GM10266 (cell line): Measurements from ENCODE around the gene COL26A1.
"Not testable (repeated sequence)": the region's sequence is repeated elsewhere in the genome, so short reads cannot be mapped to it uniquely, and the experiment has no call there.

Experiments
- DNase-seq: peaks from one replicate; pipeline ENCODE4 v3.0.0; 2012; ENCODE audit errors: extremely low spot score
- CTCF ChIP-seq: IDR thresholded peaks from 2 replicates; pipeline ENCODE4 v1.5.1; 2012; ENCODE audit warnings: mild to moderate bottlenecking, low read depth; ENCODE audit not compliant: control insufficient read depth, insufficient read depth; ENCODE audit errors: missing control alignments

COL26A1 gene

GRCh38 chr7:101598422-101598985 is 235.8 kb downstream of the COL26A1 start:
- no peak for TF ChIP-seq CTCF
- DNase-seq, result no peak

GRCh38 chr7:101598986-101599771 is 236.5 kb downstream of the COL26A1 start:
- DNase-seq, result no peak
- TF ChIP-seq CTCF, result no peak

GRCh38 chr7:101599787-101600186 is 237.1 kb downstream of the COL26A1 start:
- TF ChIP-seq CTCF, result no peak
- no peak for DNase-seq

GRCh38 chr7:101602082-101602481 is 239.4 kb downstream of the COL26A1 start:
- TF ChIP-seq CTCF, result no peak
- DNase-seq, result no peak

- DNase-seq, result peak; percentile 78
- TF ChIP-seq CTCF, result peak; percentile 92
These were observed 240.0 kb downstream of the COL26A1 start for GRCh38 chr7:101602484-101603241.

- no peak for TF ChIP-seq CTCF
- DNase-seq, result no peak
These were observed 241.8 kb downstream of the COL26A1 start for GRCh38 chr7:101604331-101604933.

GRCh38 chr7:101604934-101605332 is 242.3 kb downstream of the COL26A1 start:
- DNase-seq, result not testable (repeated sequence)
